Amniotic epithelial cell (primary cell): ENCODE data around the gene CNN1.
"Not testable (repeated sequence)": the region's sequence is repeated elsewhere in the genome, so short reads cannot be mapped to it uniquely, and the experiment has no call there.

Experiments
- DNase-seq: peaks from one replicate; pipeline ENCODE4 v3.0.0-alpha.2; 2010; ENCODE audit warnings: low read depth

The CNN1 gene

DNA sequence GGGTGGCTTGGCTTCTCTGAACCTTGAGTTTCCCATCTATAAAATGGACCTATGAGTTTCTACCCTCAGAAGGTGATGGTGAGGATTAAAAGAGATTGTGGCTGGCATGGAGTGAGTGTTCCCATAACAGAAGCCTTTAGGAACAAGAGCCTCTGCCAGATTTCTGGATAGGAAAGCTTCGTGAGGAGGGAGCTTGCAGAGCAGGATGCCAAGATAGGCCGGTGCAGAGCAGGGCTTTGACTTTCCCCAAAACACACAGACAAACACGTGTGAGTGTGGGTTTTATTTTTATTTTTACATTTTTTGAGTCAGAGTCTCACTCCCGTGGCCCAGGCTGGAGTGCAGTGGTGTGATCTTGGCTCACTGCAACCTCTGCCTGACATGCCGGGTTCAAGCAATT lies 3.7 kb upstream of the CNN1 start:
- no peak for DNase-seq

GRCh38 chr19:11535792-11536595 lies 2.7 kb upstream of the CNN1 start:
- peak; percentile 74 for DNase-seq

DNA sequence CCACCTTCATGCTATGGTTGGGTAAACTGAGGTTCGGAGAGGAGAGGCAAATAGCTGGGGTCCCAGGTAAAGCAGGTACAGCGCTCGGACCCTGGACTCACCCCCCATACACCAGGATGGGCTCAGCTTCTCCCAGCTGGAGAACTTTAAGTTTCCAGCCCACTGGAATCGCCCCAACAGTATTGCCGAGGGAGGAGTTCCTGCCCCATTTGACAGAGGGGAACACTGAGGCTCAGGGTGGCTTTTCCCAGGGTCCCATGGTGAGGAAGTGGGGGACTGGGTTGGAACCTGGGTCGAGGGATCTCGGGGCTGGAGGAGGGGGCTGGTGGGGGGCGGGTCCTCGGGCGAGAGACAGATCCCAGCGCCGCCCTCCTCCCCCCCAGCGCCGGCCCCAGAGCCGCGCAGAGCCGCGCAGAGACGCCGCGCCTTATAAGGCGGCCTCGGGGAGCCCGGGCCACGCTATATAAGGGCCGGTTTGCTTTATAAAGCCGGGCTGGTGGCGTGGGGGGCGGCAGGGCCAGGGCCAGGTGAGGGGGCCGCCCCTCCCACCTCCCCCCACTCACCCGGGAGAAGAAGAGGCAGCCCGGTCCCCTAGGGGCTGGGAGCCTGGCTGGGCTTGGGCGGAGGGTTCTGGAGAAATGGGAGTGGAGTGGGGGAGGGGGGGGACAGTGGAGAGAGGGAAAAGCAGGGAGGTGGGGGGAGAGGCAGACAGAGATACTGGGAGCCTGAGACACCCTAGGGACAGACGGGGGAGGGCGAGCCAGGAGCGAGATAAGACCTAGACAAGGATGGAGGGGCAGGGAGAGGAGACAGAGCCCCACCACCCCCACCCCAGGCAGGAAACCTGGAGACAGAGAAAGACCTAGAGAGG lies 1.1 kb downstream of the CNN1 start:
- DNase-seq: no peak

GRCh38 chr19:11540645-11541044 lies 2.0 kb downstream of the CNN1 start:
- no peak for DNase-seq

DNA sequence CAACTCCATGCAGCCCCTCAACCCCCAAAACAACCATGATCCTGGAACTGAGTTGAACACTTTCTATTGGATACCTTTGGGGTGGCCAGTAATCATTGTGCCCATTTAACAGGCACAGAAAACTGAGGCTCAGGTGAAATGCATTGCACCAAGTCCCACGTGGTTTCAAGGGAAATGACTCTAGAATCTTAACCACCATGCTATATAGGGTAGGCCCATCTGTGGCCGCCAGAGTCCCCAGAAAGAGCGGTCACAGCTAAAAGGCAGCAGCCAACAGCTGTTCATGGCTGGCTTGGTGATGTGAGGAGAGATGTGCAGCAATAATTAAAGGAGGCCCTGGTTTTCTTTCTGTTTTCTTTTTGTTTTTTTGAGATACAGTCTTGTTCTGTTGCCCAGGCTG lies 2.6 kb downstream of the CNN1 start:
- DNase-seq: no peak

DNA sequence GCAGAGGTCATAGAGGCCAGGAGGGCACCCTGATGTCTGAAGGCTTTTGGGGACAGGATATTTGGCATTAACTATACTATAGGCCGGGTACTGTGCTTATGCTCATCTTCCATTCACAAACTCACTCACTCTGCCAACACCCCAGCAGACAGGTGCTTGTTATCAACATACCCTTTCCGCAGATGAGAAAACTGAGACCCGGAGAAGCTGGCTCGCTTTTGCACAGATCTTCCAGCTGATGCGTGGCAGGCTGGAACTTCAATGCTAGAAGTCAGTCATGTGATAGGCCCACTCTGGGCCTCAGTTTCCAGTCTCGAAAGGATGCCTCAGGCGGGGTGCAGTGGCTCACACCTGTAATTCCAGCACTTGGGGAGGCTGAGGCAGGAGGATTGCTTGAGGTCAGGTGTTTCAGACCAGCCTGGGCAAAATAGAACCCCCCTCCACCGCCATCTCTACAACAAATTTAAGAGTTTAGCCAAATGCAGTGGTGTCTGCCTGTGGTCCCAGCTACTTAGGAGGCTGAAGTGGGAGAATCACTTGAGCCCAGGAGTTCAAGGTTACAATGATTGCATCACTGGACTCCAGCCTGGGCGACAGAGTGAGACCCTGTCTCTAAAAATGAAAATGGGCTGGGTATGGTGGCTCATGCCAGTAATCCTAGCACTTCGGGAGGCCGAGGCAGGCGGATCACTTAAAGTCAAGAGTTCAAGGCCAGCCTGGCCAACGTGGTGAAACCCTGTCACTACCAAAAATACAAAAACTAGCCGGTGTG lies 9.5 kb downstream of the CNN1 start:
- no peak for DNase-seq

GRCh38 chr19:11549386-11549953 lies 10.8 kb downstream of the CNN1 start:
- DNase-seq: no peak

DNA sequence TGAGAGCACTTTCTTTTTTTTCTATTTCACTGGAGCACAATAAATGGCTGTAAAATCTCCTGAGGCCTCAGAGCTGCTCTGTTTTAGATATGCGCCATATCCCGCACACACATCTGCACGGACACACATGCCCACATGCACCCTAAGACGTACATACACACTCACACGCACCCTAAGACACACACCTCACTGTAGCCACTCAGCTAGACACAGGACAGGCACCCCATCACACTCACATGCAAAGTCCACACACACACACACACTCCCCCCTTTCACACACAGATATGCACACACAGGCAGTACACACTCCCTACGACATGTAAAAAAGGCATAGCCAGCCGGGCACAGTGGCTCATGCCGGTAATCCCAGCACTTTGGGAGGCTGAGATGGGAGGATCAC lies 11.6 kb downstream of the CNN1 start:
- no peak for DNase-seq

DNA sequence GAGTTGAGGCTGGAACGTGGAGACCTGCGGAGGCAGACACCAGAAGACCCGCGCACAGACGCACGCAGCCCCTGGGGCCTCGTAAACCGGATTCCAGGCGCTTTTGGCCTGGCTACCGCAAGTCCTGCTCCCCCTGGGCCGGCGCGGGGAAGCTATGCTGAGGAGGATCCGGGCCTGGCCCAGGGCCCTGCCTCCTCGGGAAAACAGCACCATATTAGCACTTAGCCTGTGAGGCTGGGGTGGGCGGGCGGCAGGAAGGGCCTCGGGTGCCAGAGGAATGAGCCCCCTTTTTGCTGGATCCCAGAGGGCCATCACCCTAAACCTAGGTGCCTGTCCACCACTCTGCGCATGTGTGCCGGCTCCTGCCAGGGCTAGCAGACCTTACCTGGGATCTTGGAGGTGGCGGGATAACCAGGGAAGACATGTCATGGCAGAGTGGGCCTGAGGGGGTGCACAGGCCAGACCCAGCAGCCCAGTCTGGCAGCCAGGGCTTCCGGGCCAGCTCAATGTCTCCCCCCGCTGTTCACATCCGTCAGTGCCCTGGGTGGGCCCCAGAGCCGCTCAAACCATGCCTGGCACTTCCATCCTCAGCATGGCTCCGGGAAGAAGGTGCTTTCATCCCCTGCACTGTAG lies 13.1 kb downstream of the CNN1 start:
- DNase-seq: no peak

- no peak for DNase-seq
Measured at GRCh38 chr19:11552666-11553372, 14.2 kb downstream of the CNN1 start.

- no peak for DNase-seq
Measured at GRCh38 chr19:11554160-11554559, 15.5 kb downstream of the CNN1 start.

- DNase-seq: no peak
Measured at GRCh38 chr19:11555246-11555645, 16.6 kb downstream of the CNN1 start.

- DNase-seq: no peak
Measured at GRCh38 chr19:11556634-11557420, 18.2 kb downstream of the CNN1 start.

DNA sequence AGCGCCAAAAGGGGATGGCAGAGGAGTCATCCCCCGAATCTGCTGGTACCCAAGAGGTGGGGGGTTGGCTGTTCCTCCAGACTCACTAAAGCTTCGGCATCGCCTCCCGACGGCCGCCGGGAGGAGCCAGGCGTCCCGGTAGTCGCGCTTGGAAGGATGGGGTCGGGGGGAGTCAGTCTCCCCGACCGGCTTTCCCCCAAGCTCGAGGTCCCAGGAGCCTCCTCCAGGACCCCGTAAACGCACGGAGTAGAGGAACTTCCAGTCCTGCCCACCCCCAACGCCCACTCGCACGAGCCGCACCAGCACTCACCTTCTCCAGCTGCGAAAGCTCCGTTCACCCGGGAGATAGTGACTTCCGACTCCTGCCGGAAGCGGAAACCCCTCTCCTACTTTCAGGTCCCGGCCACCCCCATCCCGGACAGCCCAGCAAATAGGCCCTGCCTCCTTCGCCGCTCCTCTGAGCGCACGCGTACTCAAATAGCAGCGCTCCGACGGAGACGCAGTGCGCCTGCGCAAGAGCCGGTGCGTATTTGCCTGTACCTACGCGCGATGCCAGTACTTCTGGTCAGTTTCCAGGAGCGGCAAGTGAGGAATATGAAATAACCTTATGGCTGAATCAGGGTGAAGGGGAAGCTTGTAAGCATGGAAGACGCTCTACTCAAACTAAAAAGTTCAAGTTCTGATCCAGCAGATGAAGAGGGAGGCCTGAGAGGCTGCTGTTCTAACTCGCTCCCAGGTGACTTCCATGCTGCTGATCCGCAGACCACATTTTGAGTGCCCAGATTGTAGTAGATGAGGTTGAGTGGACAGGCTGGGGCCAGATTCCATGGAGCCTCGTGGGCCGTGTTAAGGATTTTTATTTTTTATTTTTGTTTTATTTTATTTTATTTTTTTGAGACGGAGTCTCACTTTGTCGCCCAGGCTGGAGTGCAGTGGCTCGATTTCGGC lies 20.5 kb downstream of the CNN1 start, which contains the start of gene ELOF1:
Gene ELOF1, minus strand, starts transcription at position 350 of the 948 bp plus-strand sequence. CDS start 4,883 bp downstream, outside the sequence.
- DNase-seq: peak; percentile 96

DNA sequence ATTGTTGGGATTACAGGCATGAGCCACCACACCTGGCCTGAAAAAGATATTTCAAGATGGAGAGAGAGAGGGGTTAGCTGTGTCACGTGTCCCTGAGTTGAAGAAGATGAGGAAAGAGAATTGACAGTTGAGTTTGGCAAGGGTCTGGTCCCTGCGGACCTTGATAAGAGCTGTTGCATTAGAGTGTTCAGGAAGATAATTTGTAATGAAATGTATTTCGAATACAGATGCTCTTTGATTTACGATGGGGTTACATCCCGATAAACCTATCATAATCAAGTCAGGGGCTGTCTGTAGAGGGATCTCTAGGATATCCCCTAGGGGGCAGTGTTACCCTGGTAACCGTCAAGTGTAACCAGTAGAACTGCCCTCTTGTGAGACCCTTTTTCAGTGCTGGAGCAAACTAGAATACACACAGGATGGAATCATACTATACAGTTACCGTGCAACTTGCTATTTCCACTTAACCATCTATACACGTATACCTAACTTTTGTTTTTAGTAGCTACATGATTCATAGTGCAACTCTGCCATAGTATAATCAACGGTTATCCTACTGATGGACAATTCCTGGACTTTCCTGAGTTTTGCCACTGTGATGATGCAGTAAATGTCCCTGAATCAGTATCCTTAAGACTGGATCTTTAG lies 21.9 kb downstream of the CNN1 start:
- DNase-seq: peak; percentile 72

GRCh38 chr19:11563532-11563931 lies 24.9 kb downstream of the CNN1 start:
- DNase-seq: no peak

DNA sequence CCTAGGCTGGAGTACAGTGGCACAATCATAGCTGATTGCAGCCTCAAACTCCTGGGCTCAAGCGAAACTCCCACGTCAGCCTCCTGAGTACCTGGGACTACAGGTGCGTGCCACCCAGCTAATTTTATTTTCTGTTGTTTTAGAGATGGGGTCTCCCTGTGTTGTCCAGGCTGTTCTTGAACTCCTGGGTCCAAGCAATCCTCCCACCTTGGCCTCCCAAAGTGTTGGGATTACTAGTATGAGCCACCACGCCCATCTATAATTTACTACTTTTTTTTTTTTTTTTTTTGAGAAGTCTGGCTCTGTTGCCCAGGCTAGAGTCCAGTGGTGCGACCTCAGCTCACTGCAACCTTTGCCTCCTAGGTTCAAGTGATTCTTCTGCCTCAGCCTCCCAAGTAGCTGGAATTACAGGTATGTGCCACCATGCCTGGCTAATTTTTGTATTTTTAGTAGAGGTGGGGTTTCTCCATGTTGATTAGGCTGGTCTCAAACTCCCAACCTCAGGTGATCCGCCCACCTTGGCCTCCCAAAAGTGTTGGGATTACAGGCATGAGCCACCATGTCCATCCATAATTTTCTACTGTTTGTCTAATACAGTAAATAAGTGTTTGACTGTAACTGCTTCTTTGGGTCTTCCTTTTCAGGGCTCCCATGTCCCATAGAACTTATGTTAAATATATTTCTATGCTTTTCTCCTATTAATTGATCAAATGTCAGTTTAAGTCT lies 25.6 kb downstream of the CNN1 start:
- DNase-seq: not testable (repeated sequence)

- DNase-seq: not testable (repeated sequence)
Measured at GRCh38 chr19:11565649-11565980, 27.0 kb downstream of the CNN1 start.
